Non-pigmented ciliary epithelial cell (primary cell): ENCODE data around the gene SLC16A14.
"Not testable (repeated sequence)": the region's sequence is repeated elsewhere in the genome, so short reads cannot be mapped to it uniquely, and the experiment has no call there.

Source experiments
- DNase-seq: peaks from one replicate; pipeline ENCODE4 v3.0.0-alpha.2; 2010; ENCODE audit warnings: low read depth

SLC16A14 gene, protein sequence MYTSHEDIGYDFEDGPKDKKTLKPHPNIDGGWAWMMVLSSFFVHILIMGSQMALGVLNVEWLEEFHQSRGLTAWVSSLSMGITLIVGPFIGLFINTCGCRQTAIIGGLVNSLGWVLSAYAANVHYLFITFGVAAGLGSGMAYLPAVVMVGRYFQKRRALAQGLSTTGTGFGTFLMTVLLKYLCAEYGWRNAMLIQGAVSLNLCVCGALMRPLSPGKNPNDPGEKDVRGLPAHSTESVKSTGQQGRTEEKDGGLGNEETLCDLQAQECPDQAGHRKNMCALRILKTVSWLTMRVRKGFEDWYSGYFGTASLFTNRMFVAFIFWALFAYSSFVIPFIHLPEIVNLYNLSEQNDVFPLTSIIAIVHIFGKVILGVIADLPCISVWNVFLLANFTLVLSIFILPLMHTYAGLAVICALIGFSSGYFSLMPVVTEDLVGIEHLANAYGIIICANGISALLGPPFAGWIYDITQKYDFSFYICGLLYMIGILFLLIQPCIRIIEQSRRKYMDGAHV

DNA sequence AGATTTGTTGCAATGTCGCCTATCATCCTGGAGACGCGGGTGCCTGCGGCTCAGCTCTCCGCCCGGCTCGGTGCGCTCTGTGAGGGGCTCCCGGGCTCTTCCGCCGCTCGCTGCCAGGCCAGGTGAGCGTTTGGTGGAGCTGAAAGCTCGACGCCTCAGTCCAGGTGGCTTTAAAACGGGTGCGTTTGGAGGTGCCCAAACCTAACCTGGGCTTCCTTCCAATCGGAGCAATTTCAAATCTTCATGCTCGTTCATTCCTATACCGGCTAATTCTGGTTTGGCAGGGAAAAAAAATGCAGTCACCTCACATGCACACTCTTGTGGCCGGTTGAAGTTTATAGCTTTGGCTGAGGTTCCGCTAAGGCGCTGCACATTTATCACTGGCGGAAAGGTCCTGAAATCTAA, at the start of gene SLC16A14:
TSS of gene SLC16A14 (minus strand) at position 274 of the 405 bp plus-strand sequence. CDS start 9,572 bp downstream, outside the sequence.
- DNase-seq: no peak

DNA sequence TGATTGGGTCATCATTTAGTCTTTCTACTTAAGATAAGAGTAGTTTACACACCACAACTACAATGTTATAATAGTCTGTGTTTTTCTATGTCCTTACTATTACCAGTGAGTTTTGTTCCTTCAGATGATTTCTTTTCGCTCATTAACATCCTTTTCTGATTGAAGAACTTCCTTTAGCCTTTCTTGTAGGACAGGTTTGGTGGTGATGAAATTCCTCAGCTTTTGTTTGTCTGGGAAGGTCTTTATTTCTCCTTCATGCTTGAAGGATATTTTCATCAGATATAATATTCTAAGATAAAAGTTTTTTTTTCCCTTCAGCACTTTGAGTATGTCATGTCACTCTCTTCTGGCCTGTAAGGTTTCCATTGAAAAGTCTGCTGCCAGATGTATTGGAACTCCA, 38.0 kb upstream of the SLC16A14 start:
- DNase-seq: no peak

DNA sequence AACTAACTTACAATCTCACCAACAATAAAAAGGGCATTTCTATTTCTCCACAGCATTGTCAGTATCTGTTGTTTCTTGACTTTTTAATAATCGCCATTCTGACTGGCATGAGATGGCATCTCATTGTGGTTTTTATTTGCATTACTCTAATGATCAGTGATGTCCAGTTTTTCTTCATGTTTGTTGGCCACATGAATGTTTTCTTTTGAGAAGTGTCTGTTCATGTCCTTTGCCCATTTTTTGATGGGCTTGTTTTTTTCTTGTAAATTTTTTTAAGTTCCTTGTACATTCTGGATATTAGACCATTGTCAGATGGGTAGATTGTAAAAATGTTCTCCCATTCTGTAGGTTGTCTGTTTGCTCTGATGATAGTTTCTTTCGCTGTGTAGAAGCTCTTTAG, 33.2 kb upstream of the SLC16A14 start:
- DNase-seq: not testable (repeated sequence)

DNA sequence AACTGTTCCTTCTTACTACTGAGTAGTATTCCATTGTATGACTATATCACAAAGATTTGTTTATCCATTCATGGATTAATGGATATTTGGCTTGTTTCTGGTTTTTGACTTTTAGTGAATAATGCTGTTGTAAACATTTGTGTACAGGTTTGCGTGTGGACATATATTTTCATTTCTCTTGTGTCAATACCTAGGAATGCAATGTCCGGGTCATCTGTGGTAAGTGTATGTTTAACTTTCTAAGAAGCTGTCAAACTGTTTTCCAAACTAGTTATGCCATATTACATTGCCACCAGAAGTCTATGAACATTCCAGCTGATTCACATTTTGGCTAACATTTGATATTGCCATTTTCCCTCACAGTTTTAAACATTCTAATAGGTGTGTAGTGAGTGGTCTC, 29.1 kb upstream of the SLC16A14 start:
- DNase-seq: no peak

DNA sequence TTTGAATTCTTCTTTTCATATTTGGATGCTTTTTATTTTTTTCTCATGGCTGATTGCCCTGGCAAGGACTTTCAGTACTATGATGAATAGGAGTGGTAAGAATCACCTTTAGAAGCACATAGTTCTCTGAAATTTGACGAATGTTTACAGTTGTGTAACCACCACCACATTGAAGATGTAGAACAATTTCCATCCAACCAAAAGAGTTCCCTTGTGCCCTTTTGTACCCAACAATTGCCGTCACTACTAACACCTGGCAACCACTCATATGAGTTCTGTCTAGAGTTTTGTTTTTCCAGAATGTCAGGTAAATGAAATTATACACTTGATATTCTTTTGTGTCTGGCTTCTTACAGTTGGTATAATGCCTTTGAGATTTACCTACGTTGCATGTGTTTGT, 28.7 kb upstream of the SLC16A14 start:
- DNase-seq: no peak

DNA sequence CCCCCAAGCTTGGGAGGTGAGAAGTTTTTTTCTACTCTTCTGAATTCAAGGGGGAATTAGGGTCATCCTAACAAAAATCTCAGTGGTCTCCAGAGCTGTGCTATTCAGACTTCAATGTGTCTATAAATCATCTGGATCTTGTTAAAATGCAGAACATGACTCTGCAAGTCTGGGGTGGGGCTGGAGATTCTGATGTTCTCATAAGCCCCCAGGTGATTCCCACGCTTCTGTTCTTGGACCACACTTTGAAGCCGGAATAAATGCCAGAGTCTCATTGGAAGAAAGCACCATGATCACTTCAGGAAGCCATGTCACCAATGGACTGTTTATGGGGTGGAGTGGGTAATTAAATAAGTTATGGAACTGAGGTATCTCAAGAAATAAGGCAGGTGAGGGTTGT, 22.2 kb upstream of the SLC16A14 start:
- DNase-seq: no peak

DNA sequence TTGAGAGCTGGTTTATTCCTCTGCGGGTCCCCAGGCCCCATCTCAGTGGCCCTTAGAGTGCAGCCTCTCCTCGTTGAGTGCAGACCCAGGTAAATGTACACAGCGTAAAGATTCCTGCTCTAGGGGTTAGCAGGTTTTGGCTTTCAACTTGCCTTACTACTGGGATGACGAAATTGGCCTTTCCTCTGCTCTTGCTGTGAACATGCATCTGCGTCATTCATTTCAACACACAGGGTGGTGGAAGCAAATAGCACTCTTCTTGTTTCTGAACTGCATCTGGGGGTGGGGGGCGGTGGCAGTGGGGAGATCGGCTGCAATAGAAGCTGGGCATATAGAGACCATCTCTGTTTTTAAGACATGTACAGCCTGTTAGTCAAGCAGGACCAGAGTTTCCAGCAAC, 16.5 kb upstream of the SLC16A14 start:
- no peak for DNase-seq

DNA sequence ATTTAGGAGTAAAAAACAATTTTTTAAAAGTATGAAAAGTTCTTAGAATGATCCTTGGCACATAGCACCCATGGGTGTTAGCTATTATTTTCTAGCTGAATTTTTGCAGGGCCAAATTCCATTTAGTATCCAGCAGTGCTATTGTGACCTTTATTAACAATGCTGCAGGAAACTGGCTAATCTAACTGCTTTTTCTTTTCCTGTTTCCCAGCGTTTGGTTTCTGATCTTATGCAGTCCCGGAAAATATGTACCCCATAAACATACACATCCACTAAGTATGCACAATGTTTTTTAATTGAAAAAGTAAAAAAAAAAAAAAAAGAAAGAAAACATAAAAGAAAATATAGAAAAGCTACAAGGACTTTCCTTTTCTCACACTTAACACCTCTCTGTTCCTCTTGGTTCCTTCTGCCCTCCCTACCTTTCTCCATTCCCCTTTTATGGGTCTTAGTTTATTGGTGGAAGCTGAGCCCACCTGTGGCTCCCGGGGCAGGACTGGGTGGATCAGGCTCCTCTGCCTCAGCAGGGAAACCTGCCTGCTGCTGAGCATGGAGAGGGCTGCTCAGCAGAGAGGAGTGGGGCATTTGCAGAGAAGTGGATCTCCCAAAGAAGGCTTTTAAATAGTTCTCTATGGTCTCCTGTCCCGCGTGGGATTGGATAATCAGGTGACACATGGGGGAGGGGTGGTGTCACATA, 9.3 kb upstream of the SLC16A14 start:
- DNase-seq: no peak

DNA sequence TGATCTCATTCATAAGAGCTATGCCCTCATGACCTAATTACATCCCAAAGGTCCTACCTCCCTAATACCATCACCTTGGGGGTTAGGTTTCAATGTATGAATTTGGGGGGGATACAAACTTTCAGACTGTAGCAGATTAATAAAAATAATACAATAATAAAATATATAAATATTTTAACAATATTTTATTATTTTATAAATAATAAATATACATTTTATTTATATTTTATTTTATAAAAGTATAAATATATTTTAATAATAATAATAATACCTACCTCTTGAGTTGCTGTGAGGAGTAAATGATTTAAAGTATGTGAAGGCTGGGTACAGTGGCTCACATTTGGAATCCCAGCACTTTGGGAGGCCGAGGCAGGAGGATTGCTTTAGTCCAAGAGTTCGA, 8.1 kb upstream of the SLC16A14 start:
- DNase-seq: no peak

DNA sequence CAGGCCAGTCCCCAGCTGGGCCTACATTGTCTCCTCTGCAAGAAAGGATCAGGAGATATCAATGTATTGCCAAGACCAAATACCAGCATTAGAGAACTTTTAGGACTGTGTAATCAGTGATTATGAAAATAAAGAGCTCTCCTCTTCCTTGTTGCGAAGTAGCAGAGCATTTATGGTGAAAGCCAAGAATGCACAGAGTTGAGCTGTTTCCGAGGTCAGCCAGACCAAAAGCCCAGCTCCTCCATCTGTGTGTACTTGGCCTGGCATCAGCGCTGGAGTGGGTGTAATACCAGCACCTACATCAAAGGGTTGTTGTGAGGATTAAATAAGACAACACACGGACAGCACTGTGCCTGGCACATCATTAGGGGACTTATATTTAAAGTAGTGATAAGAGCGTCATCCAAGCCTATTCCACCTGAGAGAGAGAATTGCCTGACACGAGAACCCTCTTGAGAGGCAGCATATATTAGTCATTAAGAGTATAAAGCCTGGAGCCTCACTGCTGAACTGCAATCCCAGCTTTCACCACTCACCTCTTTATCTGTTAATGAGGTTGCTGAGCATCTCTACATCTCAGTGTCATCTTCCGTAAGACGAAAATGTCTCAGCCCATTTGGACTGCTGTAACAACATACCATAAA, 7.4 kb upstream of the SLC16A14 start:
- DNase-seq: no peak

DNA sequence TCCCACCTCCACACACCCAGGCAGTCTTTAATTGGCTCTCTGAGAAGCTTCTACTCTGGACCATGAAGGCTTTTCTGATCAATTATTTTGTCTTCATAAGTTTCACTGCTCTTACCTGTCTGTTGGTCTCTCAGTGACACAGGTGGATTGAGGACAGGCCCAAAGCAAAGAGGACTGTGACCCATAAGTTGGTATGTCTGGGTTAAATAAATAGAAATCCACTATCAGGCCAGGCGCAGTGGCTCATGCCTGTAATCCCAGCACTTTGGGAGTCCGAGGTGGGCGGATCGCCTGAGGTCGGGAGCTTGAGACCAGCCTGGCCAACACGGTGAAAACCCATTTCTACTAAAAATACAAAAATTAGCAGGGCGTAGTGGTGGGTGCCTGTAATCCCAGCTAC, 2.7 kb upstream of the SLC16A14 start:
- no peak for DNase-seq

DNA sequence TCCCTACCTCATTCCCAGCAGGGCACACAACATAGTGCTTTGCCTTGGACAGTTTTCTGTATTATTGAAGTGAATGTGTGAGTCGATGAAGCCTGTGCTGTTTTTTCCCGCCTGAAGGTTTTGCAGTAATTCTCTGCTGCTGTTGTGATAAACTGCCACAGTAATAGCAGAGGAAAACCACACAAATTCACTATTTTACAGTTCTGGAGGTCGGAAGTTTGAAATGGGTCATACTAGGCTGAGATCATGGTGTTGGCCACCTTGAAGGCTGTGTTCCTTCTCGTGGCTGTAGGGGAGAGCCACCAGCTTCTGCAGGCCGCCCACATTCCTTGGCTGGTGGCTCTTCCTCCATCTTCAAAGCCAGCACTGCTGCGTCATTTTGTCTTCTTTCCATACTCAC, 678 bp upstream of the SLC16A14 start:
- DNase-seq: no peak

DNA sequence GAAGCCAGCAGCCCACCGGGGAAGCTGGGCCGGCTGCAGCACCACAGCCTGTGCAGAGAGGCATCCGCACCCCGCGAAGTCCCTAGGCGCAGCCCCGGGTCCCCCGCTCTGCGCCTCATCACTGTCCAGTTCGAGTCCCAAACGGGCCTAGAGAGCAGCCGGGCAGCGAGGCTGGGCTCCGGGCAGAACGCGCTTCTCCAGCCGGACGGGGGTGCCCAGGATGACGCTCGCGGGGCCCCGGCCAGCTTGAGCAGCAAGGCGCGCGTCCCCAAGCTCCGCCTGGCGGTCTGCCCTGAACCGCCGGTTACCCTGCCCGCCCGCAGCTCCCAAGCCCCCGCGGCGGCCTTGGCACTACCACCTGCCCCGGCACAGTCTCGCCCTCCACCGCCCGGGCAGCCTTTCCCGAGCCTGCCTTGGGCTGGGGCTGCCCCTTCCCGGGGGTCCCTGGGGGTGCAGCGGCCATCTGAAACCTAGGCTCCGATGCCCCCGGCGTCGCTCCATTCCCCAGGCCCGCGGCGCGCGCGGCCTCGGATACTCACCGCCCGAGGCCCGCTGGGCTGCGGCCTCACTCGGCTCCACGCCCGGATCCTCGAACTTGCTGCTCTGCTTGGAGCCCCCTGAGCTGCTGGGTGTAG, 591 bp downstream of the SLC16A14 start:
- DNase-seq: no peak

DNA sequence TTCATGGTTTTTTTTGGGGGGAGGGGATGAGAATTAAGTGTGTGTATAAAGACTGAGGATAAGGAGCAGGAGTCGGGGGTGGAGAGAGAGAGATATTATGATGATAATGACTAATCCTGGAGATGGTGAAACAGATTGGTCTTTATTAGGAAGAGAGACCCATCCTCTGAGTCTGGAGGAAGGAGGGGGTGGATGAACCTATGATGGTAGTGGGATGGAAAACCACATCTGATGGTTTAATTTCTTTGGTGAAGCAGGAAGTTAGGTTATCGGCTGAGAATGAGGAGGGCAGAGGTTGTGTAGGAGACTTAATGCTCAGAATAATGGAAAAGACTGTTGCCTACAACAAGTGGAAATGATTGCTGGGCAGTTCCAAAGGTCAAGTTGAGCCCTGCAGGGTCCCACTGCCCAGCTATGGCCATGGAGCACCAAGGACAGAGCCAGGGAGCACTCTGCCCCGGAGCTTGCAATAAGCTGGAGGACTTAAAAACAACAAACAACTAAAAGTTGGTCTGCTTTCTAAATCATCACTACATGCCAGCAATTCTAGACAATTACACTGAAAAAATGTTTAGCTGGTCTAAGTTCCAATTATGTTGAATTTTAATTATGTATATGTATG, 7.9 kb downstream of the SLC16A14 start:
- peak; percentile 26 for DNase-seq

DNA sequence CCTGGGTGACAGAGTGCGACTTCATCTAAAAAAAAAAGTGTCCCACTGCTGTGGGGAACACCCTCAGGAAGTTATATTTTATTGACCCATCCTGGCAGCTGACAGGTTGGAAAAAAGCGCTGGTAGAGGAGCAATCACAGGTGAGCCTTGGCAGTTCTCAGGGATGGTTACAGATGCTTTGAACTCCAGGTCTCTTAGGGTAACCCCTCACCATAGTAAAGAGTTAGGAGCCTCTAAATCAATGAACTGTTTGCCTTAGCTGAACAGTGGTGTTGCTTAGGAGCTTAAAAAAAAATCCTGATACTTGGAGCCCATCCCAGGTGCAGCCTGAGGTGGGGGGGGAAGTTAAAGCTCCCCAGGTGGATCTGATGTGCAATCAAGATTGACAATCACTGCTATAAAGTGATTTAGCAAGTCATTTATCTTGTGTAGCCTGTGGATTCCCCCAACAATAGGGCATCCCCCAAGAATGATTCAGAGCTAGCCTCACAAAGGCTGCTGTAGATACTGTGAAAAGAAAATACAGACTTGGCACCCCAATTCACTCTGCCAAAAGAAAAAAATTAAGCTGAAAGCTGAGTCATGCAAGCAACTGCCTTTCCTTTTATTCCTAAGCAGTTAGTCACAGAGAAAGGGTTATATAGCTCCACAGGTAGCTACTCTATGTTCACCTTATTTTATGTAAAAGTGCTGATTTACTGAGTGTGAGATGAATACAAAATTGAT, 14.8 kb downstream of the SLC16A14 start:
- DNase-seq: peak; percentile 46

DNA sequence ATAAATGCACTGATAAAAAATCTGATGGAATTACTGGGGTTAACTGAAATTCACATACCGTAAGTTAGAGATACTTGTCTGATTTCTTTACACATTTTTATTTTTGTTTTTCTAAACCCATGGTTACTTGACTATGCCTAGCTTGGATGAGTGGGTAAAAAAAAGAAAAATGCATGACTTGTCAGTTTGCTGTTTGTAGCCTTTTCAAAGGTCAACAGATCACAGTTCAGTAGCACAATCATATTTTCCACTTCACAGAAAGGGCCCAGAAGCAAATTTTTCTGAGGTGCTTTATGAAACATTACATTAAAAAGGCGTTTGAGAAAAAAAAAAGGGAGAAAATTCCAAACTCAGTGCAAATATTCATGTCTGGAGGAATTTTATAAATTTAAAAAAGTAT, 16.4 kb downstream of the SLC16A14 start:
- no peak for DNase-seq

DNA sequence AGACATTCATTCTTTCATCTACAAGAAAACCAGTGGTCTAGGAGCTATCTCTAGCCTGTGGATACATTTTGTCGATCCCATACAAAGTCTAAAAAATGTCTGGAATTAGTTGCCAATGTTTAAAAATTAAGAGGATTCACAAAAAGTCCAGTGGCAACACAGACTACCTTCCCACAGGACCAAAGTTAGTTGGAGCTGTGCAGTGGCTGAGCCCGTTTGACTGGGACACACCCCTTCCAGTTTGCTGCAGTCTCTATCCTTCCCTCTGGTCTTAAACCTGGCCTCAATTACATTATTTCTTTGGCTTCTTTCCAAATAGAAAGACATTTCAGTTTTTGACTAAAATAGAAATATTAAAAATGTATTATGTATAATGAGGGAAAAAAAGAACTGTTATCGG, 18.6 kb downstream of the SLC16A14 start:
- DNase-seq: no peak

DNA sequence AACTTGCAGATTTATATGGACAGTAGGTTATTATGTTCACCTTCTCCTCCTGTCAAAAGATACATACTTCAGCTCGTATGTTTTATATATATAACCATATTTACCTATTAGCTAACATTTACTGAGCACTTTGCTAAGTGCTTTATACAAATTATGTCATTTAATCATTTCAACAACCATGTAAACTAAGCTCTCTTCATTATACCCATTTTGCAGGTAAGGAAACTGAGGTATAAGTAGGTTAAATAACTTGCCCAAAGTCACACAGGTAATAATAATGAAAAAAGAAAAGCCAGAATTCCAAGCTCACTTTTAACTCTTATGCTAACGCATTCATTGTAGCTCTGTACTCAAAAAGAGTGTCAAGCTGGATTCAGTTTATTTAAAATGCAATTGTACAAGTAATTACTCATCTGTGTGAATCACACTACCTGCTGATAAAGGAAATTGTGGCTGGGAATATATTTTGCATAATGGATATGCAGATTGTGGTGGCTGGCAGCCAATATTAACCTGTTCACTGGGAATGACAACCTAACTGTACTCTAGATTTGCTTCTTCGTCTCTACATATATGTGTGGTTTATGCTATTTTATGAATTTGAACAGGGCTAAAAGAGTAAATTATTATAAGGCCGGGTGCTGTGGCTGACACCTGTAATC, 20.6 kb downstream of the SLC16A14 start:
- no peak for DNase-seq

DNA sequence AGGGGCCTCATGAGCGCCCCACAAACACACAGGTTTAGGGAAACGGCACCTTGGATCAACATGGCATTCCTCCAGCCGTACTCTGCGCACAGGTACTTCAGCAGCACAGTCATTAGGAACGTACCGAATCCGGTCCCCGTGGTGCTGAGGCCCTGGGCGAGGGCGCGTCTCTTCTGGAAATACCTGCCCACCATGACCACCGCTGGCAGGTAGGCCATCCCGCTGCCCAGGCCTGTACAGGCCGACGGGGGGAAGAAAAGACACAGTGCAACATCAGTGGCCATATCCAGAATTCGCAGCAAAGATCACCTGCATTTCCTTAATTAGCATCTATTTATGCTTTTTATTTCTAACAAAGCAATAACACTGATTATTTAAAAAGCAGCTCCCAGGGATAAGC, 22.2 kb downstream of the SLC16A14 start:
- no peak for DNase-seq

DNA sequence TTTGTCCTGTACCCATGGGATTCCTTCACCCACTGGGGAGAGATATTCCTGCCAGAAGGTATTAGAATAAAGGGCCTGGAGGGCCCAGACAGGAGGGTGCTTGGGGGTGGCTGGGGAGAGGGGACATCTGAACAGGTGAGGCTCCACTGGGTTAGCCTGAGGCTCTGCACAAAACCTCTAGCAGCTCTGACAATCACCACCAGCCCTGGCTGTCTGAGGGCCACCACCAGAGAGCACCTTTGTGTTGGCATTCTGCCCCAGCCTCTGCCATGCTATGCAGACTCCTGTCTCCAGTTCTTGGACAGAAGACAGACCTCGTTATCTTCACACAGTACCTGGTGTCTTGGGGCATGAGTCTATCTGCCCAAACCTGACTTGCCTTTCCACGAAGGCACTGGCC, 25.3 kb downstream of the SLC16A14 start:
- no peak for DNase-seq

DNA sequence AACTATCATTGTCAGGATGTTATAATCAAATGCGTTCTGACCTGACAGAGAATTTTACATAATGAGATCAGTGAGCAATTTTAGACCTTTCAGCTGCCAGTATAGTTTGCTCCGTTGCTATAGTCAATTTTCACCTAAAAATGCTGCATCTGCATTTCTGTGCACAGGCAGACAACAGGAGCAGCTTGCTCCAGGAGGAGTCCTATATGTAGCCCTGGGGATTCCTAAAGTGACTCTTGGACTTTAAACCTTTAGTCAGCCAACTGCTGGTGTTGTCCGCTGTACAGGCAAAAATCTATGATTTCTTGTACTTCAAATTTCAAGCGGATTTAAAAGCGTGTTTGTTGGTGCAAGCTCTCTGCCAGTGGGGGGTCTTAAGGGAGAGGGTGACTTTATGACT, 25.7 kb downstream of the SLC16A14 start:
- no peak for DNase-seq
